Measurements from ENCODE around the gene ANAPC2. TPM values are rescaled to one million over a fixed set of nuclear protein-coding genes. Genes with fewer than 3 reads are reported as not detected.
A peak's percentile ranks its signal among the peaks of the same experiment; 100 is the strongest.

The ANAPC2 gene
- total RNA-seq, 1 experiment from 2014 or later, result 16.8 TPM

- H3K4me1 ChIP-seq (ENCODE audit: low read length), result peaks cover 61% of the 10 kb centered on the region
- H3K27ac ChIP-seq (ENCODE audit: low read length), result no peak overlapping the region
- H3K9me3 ChIP-seq (ENCODE audit: low read length), result no peaks in the 10 kb centered on the region
- peaks cover 72% of the 10 kb centered on the region for H3K79me2 ChIP-seq (ENCODE audit: low read length)
- H3K4me2 ChIP-seq (ENCODE audit: low read depth, low read length, poor library complexity, severe bottlenecking), result peak overlapping the region; percentile 87
- H3K27me3 ChIP-seq (ENCODE audit: low read length), result no peaks in the 10 kb centered on the region
- peak overlapping the region; percentile 73 for H3K9ac ChIP-seq (ENCODE audit: low read length)
- DNase-seq, result peak; percentile 40
- H4K20me1 ChIP-seq (ENCODE audit: insufficient read depth, low read depth, low read length), result peaks cover 9% of the 10 kb centered on the region; the same call in 1 of the 2 replicates
- no peaks in the 10 kb centered on the region for H3K9me2 ChIP-seq (replicated peaks; ENCODE audit: insufficient read depth, low read length)
- peak overlapping the region; percentile 67 for H3K4me3 ChIP-seq (ENCODE audit: low read length)
- no peak overlapping the region for H2AFZ ChIP-seq (ENCODE audit: low read length)
- H3K36me3 ChIP-seq (ENCODE audit: insufficient read depth, low read length), result no peaks in the 10 kb centered on the region
Observed at GRCh38 chr9:137199411-137200121, 11.2 kb upstream of the ANAPC2 start.

DNA sequence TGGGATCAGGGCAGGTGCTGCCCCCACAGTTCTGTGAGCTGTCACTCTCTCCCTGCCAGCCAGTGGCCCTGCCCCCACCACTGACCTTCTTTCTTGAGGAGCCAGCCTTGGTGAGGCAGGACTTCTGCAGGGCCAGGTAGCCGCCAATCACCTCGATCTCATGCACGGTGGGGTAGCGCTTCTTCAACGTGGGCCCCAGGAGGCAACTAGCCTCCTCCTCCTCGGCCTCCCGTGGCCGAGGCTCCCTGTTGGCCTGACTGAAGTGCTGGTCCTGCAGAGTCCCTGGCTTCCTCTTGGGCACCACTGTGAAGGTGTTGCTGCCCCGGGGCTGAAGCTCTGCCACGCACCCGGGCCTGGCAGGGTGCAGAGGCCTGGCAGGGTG is 10.5 kb upstream of the ANAPC2 start:
- H3K9me3 ChIP-seq (ENCODE audit: low read length), result no peaks in the 10 kb centered on the region
- H3K4me2 ChIP-seq (ENCODE audit: low read depth, low read length, poor library complexity, severe bottlenecking), result peak overlapping the region; percentile 87
- H3K4me1 ChIP-seq (ENCODE audit: low read length), result peaks cover 54% of the 10 kb centered on the region
- H3K4me3 ChIP-seq (ENCODE audit: low read length), result peak overlapping the region; percentile 67
- H3K9ac ChIP-seq (ENCODE audit: low read length), result peak overlapping the region; percentile 73
- DNase-seq, result peak; percentile 39
- H3K9me2 ChIP-seq (replicated peaks; ENCODE audit: insufficient read depth, low read length), result no peaks in the 10 kb centered on the region
- H3K27ac ChIP-seq (ENCODE audit: low read length), result no peak overlapping the region
- no peaks in the 10 kb centered on the region for H3K36me3 ChIP-seq (ENCODE audit: insufficient read depth, low read length)
- H4K20me1 ChIP-seq (ENCODE audit: insufficient read depth, low read depth, low read length), result peaks cover 5% of the 10 kb centered on the region; the same call in 1 of the 2 replicates
- peaks cover 66% of the 10 kb centered on the region for H3K79me2 ChIP-seq (ENCODE audit: low read length)
- H3K27me3 ChIP-seq (ENCODE audit: low read length), result no peaks in the 10 kb centered on the region
- H2AFZ ChIP-seq (ENCODE audit: low read length), result no peak overlapping the region

- H3K9ac ChIP-seq (ENCODE audit: low read length), result peak overlapping the region; percentile 73
Observed at GRCh38 chr9:137198051-137198901, 9.9 kb upstream of the ANAPC2 start.

DNA sequence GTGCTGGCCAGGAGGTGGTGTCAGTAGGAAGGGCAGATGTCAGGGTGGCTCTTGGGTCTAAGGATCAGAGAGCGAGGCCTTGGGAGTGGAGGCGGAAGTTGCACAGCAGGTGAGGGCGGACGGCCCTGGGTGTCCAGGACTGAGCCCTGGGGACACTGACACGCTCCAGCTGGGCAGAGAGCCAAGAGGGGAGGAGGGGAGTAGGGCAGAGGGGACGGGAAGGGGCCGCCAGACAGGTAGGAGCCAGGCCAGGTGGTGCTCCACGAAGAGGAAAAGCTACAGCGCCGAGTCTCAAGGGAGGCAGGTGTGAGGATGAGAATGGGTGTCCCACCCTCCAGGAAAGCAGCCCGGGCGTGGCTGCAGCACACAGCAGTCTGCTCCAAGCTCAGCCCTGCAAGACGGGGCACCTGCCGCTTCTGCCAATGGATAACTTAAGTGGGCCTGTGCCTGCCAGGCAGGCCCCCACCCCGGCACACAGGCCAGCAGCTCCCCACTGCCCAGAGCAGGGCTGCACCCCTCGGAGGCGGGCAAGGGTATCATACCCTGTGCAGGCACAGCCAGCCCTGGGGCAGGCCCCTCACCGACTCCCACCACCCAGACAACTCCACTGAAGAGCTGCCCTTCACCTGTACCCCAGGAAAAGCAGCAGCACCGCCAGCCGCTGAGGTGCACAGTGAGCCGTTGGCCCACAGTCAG is 7.3 kb upstream of the ANAPC2 start:
- H3K36me3 ChIP-seq (ENCODE audit: insufficient read depth, low read length), result no peaks in the 10 kb centered on the region

More at GRCh38 chr9:137198051-137198901, 9.9 kb upstream of the ANAPC2 start:
- Histone ChIP-seq H3K36me3 (ENCODE audit: insufficient read depth, low read length) (no peaks in the 10 kb centered on the region), H3K4me1 (ENCODE audit: low read length) (peaks cover 48% of the 10 kb centered on the region), H3K4me2 (ENCODE audit: low read depth, low read length, poor library complexity, severe bottlenecking) (peak overlapping the region; percentile 87), H3K27me3 (ENCODE audit: low read length) (no peaks in the 10 kb centered on the region), H3K9me2 (replicated peaks; ENCODE audit: insufficient read depth, low read length) (no peaks in the 10 kb centered on the region), H2AFZ (ENCODE audit: low read length) (no peak overlapping the region), H3K4me3 (ENCODE audit: low read length) (peak overlapping the region; percentile 67; the same call in 1 of the 2 replicates), H3K27ac (ENCODE audit: low read length) (no peak overlapping the region), H4K20me1 (ENCODE audit: insufficient read depth, low read depth, low read length) (peaks cover 5% of the 10 kb centered on the region; the same call in 1 of the 2 replicates), H3K79me2 (ENCODE audit: low read length) (peaks cover 60% of the 10 kb centered on the region), H3K9me3 (ENCODE audit: low read length) (no peaks in the 10 kb centered on the region)
- DNase-seq, result peak; percentile 39

DNA sequence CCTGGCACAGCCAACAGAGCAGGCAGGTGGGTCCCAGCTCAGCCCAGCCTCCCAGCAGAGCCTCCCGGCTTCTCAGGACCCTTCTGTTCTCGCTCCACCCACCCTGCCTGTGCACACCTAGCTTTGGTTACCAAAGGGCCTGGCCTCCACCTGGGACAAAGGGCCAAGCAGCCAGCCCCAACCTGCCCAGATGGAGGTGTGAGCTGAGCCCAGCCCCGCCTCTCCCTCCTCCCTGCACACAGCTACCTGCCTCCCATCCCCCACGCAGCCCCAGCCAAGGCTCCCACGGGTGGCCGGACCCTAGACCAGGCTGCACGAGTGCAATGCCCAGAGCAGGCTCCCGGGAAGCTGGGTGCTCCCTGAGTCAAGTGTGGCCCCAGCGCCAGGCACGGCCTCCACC is 6.5 kb upstream of the ANAPC2 start:
- Histone ChIP-seq H3K9ac (ENCODE audit: low read length) (no peak overlapping the region), H3K27me3 (ENCODE audit: low read length) (no peaks in the 10 kb centered on the region), H3K4me3 (ENCODE audit: low read length) (no peak overlapping the region), H4K20me1 (ENCODE audit: insufficient read depth, low read depth, low read length) (peaks cover 11% of the 10 kb centered on the region; the same call in 1 of the 2 replicates), H3K9me2 (replicated peaks; ENCODE audit: insufficient read depth, low read length) (no peaks in the 10 kb centered on the region), H2AFZ (ENCODE audit: low read length) (no peak overlapping the region), H3K79me2 (ENCODE audit: low read length) (peaks cover 56% of the 10 kb centered on the region), H3K4me2 (ENCODE audit: low read depth, low read length, poor library complexity, severe bottlenecking) (no peak overlapping the region), H3K9me3 (ENCODE audit: low read length) (no peaks in the 10 kb centered on the region), H3K36me3 (ENCODE audit: insufficient read depth, low read length) (no peaks in the 10 kb centered on the region), H3K4me1 (ENCODE audit: low read length) (peaks cover 39% of the 10 kb centered on the region), H3K27ac (ENCODE audit: low read length) (no peak overlapping the region)
- no peak for DNase-seq

More for the DNA sequence above, 7.3 kb upstream of the ANAPC2 start:
- H3K4me3 ChIP-seq (ENCODE audit: low read length), result no peak overlapping the region
- no peaks in the 10 kb centered on the region for H3K27me3 ChIP-seq (ENCODE audit: low read length)
- no peak overlapping the region for H2AFZ ChIP-seq (ENCODE audit: low read length)
- peaks cover 48% of the 10 kb centered on the region for H3K79me2 ChIP-seq (ENCODE audit: low read length)
- H4K20me1 ChIP-seq (ENCODE audit: insufficient read depth, low read depth, low read length), result peaks cover 5% of the 10 kb centered on the region; the same call in 1 of the 2 replicates
- H3K9ac ChIP-seq (ENCODE audit: low read length), result no peak overlapping the region
- H3K4me2 ChIP-seq (ENCODE audit: low read depth, low read length, poor library complexity, severe bottlenecking), result no peak overlapping the region
- no peaks in the 10 kb centered on the region for H3K9me3 ChIP-seq (ENCODE audit: low read length)
- peaks cover 31% of the 10 kb centered on the region for H3K4me1 ChIP-seq (ENCODE audit: low read length)
- H3K9me2 ChIP-seq (replicated peaks; ENCODE audit: insufficient read depth, low read length), result no peaks in the 10 kb centered on the region
- DNase-seq, result no peak
- no peak overlapping the region for H3K27ac ChIP-seq (ENCODE audit: low read length)

- H4K20me1 ChIP-seq (ENCODE audit: insufficient read depth, low read depth, low read length), result peaks cover 16% of the 10 kb centered on the region; the same call in 1 of the 2 replicates
- peaks cover 56% of the 10 kb centered on the region for H3K79me2 ChIP-seq (ENCODE audit: low read length)
- DNase-seq, result no peak
Observed at GRCh38 chr9:137194388-137194787, 6.0 kb upstream of the ANAPC2 start.

DNA sequence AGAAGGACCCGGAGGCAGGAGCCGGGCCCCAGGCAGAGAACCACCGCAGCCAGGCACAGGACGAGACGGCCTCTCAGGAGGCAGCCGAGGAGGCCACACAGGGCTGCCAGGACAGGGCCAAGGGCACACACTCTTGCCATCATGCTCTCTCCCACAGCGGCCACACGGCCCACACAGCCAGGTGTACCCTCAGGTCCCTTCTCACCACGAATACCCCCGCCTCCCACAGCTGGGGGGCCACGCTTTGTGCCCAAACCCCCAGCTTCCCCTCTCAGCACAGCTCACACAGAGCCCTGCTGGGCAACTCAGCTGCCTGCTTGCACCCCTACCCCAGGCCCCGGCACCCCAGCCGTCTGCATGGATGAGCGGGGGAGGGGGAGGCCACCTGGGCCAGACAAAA is 5.4 kb upstream of the ANAPC2 start:
- Histone ChIP-seq H3K79me2 (ENCODE audit: low read length) (peaks cover 50% of the 10 kb centered on the region), H3K4me2 (ENCODE audit: low read depth, low read length, poor library complexity, severe bottlenecking) (no peak overlapping the region), H3K4me3 (ENCODE audit: low read length) (no peak overlapping the region), H4K20me1 (ENCODE audit: insufficient read depth, low read depth, low read length) (peaks cover 19% of the 10 kb centered on the region; the same call in 1 of the 2 replicates), H3K27me3 (ENCODE audit: low read length) (no peaks in the 10 kb centered on the region), H3K9ac (ENCODE audit: low read length) (no peak overlapping the region), H3K36me3 (ENCODE audit: insufficient read depth, low read length) (no peaks in the 10 kb centered on the region), H3K9me2 (replicated peaks; ENCODE audit: insufficient read depth, low read length) (no peaks in the 10 kb centered on the region), H2AFZ (ENCODE audit: low read length) (no peak overlapping the region), H3K4me1 (ENCODE audit: low read length) (peaks cover 34% of the 10 kb centered on the region), H3K9me3 (ENCODE audit: low read length) (no peaks in the 10 kb centered on the region), H3K27ac (ENCODE audit: low read length) (no peak overlapping the region)
- no peak for DNase-seq

More at GRCh38 chr9:137194388-137194787, 6.0 kb upstream of the ANAPC2 start:
- Histone ChIP-seq H3K27me3 (ENCODE audit: low read length) (no peaks in the 10 kb centered on the region), H3K9ac (ENCODE audit: low read length) (no peak overlapping the region), H3K9me3 (ENCODE audit: low read length) (no peaks in the 10 kb centered on the region), H3K9me2 (replicated peaks; ENCODE audit: insufficient read depth, low read length) (no peaks in the 10 kb centered on the region), H3K36me3 (ENCODE audit: insufficient read depth, low read length) (no peaks in the 10 kb centered on the region), H3K4me2 (ENCODE audit: low read depth, low read length, poor library complexity, severe bottlenecking) (no peak overlapping the region), H3K27ac (ENCODE audit: low read length) (no peak overlapping the region), H3K4me1 (ENCODE audit: low read length) (peaks cover 39% of the 10 kb centered on the region), H2AFZ (ENCODE audit: low read length) (no peak overlapping the region), H3K4me3 (ENCODE audit: low read length) (no peak overlapping the region)

Data from Karpas-422 (cell line).